GM12874 (cell line): ENCODE data around the gene FXYD6.

Experiments used
- CTCF ChIP-seq: IDR thresholded peaks from 2 replicates; pipeline ENCODE4 v1.5.1; 2011; ENCODE audit warnings: low read depth, mild to moderate bottlenecking, control low read depth, low read length, moderate library complexity; ENCODE audit not compliant: insufficient read depth

Gene FXYD6

GRCh38 chr11:117792992-117793391 lies 83.5 kb downstream of the FXYD6 start:
- no peak for TF ChIP-seq CTCF

- no peak for TF ChIP-seq CTCF
Measured at GRCh38 chr11:117792241-117792640, 84.2 kb downstream of the FXYD6 start.

GRCh38 chr11:117790279-117790678 lies 86.2 kb downstream of the FXYD6 start:
- no peak for TF ChIP-seq CTCF

GRCh38 chr11:117789241-117789640 lies 87.2 kb downstream of the FXYD6 start:
- no peak for TF ChIP-seq CTCF
